ENCODE measurements around the gene CELF5. TPM values are rescaled to one million over a fixed set of nuclear protein-coding genes. Genes with fewer than 3 reads are reported as not detected.

CELF5 gene
- total RNA-seq, 1 experiment from 2014 or later = 1.2 TPM

GRCh38 chr19:3254520-3254919, 30.1 kb downstream of the CELF5 start:
- Histone ChIP-seq H3K4me3 (ENCODE audit: low read depth in 2 of 2, low read length in 2 of 2) (no peak overlapping the region), H3K27ac (ENCODE audit: low read length) (no peak overlapping the region), H3K4me1 (ENCODE audit: control insufficient read depth, insufficient read depth, low read length) (no peaks in the 10 kb centered on the region), H3K36me3 (ENCODE audit: control insufficient read depth, insufficient read depth, low read length) (no peaks in the 10 kb centered on the region), H3K9me3 (ENCODE audit: control insufficient read depth, insufficient read depth, low read depth, low read length) (no peaks in the 10 kb centered on the region), H3K27me3 (ENCODE audit: control insufficient read depth, insufficient read depth, low read length) (no peaks in the 10 kb centered on the region)
- intact Hi-C loops (cut with micrococcal nuclease; ENCODE audit: unreplicated experiment) = no loop called here
- ChIA-PET CTCF (no interaction called here), POLR2A (no interaction called here)
- BruUV-seq (replicated peaks) = no TSS peak
- in situ Hi-C loops (cut with HindIII; ENCODE audit: low pct_unique_long_range_greater_than_20kb, low sequenced_read_pairs) = no loop called here
- DNase-seq (ENCODE audit: low read depth, low spot score) (no peak), ATAC-seq (no peak)
- TF ChIP-seq REST (IDR thresholded peaks at IDR 0.05; ENCODE audit: insufficient read depth in 1 of 2, low read depth in 2 of 2, low read length in 1 of 2) (no peak), POLR2AphosphoS5 (IDR thresholded peaks at IDR 0.05; ENCODE audit: low read depth, low read length) (no peak), CTCF (IDR thresholded peaks at IDR 0.05) (no peak), TCF7L2 (IDR thresholded peaks at IDR 0.05; ENCODE audit: low read depth, low read length) (no peak), SIN3A (IDR thresholded peaks at IDR 0.05; ENCODE audit: borderline replicate concordance, insufficient read depth, low read depth, low read length) (no peak)

- ChIA-PET CTCF (no interaction called here), POLR2A (interaction anchor here (0.8 kb wide), 1 partner anchor 9 kb away, joined by 4 read pairs; no protein-coding TSS in a partner anchor)
- no peaks in the 10 kb centered on the region for H3K9me3 ChIP-seq (ENCODE audit: control insufficient read depth, insufficient read depth, low read depth, low read length)
- H3K27ac ChIP-seq (ENCODE audit: low read length) = no peak overlapping the region
- ATAC-seq (no peak), DNase-seq (ENCODE audit: low read depth, low spot score) (no peak)
- in situ Hi-C loops (cut with HindIII; ENCODE audit: low pct_unique_long_range_greater_than_20kb, low sequenced_read_pairs) (no loop called here), intact Hi-C loops (cut with micrococcal nuclease; ENCODE audit: unreplicated experiment) (no loop called here)
- TF ChIP-seq TCF7L2 (IDR thresholded peaks at IDR 0.05; ENCODE audit: low read depth, low read length) (no peak), SIN3A (IDR thresholded peaks at IDR 0.05; ENCODE audit: borderline replicate concordance, insufficient read depth, low read depth, low read length) (no peak), REST (IDR thresholded peaks at IDR 0.05; ENCODE audit: insufficient read depth in 1 of 2, low read depth in 2 of 2, low read length in 1 of 2) (no peak), POLR2AphosphoS5 (IDR thresholded peaks at IDR 0.05; ENCODE audit: low read depth, low read length) (no peak), CTCF (IDR thresholded peaks at IDR 0.05) (no peak)
- H3K4me1 ChIP-seq (ENCODE audit: control insufficient read depth, insufficient read depth, low read length) = no peaks in the 10 kb centered on the region
- H3K36me3 ChIP-seq (ENCODE audit: control insufficient read depth, insufficient read depth, low read length) = no peaks in the 10 kb centered on the region
- H3K27me3 ChIP-seq (ENCODE audit: control insufficient read depth, insufficient read depth, low read length) = no peaks in the 10 kb centered on the region
- no peak overlapping the region for H3K4me3 ChIP-seq (ENCODE audit: low read depth in 2 of 2, low read length in 2 of 2)
- no TSS peak for BruUV-seq (replicated peaks)
Observed at GRCh38 chr19:3257071-3257470, 32.6 kb downstream of the CELF5 start.
